Tibial nerve (tissue), 4 donors: Measurements from ENCODE around the gene BMP7. TPM values are rescaled to one million over a fixed set of nuclear protein-coding genes. Genes with fewer than 3 reads are reported as not detected.

Source experiments
- DNase-seq, 2 donors: peaks; one replicate each; pipeline ENCODE4 v3.0.0-alpha.2; 2019; ENCODE audit warnings: low spot score in 2 of 2
- H3K27ac ChIP-seq, 4 donors: fragments of 200-600 bp; sonication (generic) in 3 of 4; one replicate each; pipeline ENCODE4 v1.5.1; 2017 to 2019; ENCODE audit warnings: mild to moderate bottlenecking in 1 of 4
- H3K27me3 ChIP-seq, 2 donors: fragments of 200-600 bp; sonication (generic) in 1 of 2; one replicate each; pipeline versions ENCODE4 v1.5.1 to v1.6.0; 2017 to 2019
- H3K36me3 ChIP-seq, 3 donors: fragments of 200-600 bp; sonication (generic); one replicate each; pipeline ENCODE4 v1.5.1; 2018 to 2019
- H3K4me1 ChIP-seq, 4 donors: fragments of 200-600 bp; sonication (generic) in 3 of 4; one replicate each; pipeline ENCODE4 v1.5.1; 2017 to 2019
- H3K4me3 ChIP-seq, 4 donors: fragments of 200-600 bp; sonication (generic) in 3 of 4; one replicate each; pipeline ENCODE4 v1.5.1; 2017 to 2019; ENCODE audit warnings: mild to moderate bottlenecking in 1 of 4, moderate library complexity in 1 of 4
- H3K9me3 ChIP-seq, 4 donors: fragments of 200-600 bp; sonication (generic) in 3 of 4; one replicate each; pipeline ENCODE4 v1.5.1; 2017 to 2019
- CTCF ChIP-seq, 5 experiments: fragments of 200-600 bp in 3 of 5; fragments of 450-650 bp in 2 of 5; sonication (generic) in 3 of 5; IDR thresholded peaks; one replicate each; pipeline ENCODE4 v1.5.1; 2016 to 2019; ENCODE audit warnings: antibody characterized with exemption in 5 of 5, mild to moderate bottlenecking in 3 of 5, moderate library complexity in 2 of 5
- EP300 ChIP-seq, 2 donors: sonication (generic); formaldehyde crosslinking; IDR thresholded peaks; one replicate each; pipeline ENCODE4 v1.6.1; 2017; ENCODE audit warnings: antibody characterized with exemption in 2 of 2, mild to moderate bottlenecking in 1 of 2
- POLR2A ChIP-seq, 2 donors: fragments of 450-650 bp; IDR thresholded peaks; one replicate each; pipeline ENCODE4 v1.6.1; 2017; ENCODE audit warnings: antibody characterized with exemption in 2 of 2, mild to moderate bottlenecking in 2 of 2, moderate library complexity in 2 of 2
- WGBS, 2 donors: methylation state at CpG; one replicate each; pipeline ENCODE4 v1.1.5; 2018; 5-methylcytosine and 5-hydroxymethylcytosine counted together
- total RNA-seq, 4 donors: library from RNA; depleted of rRNA; stranded (reverse); fragments of >200 nt; gene quantifications; one replicate each; pipeline ENCODE4 v1.1.0, GENCODE V29; 2016

Gene BMP7
- total RNA-seq, 4 donors from 2014 or later: 11.7 to 14.2 (median 13.4) TPM

- WGBS, 2 donors: 91 to 93% methylated on average over 11 of the region's 11 CpGs
- no peaks in the 10 kb centered on the region for H3K27me3 ChIP-seq
- no peak overlapping the region for H3K4me3 ChIP-seq
- TF ChIP-seq EP300 (IDR thresholded peaks at IDR 0.05) (no peak), POLR2A (IDR thresholded peaks at IDR 0.05) (no peak), CTCF (IDR thresholded peaks at IDR 0.05) (no peak)
- no peaks in the 10 kb centered on the region for H3K36me3 ChIP-seq
- no peak for DNase-seq
- H3K27ac ChIP-seq: no peak overlapping the region
- no peaks in the 10 kb centered on the region for H3K9me3 ChIP-seq
- H3K4me1 ChIP-seq: peaks cover 0 to 11% (median under 1%) of the 10 kb centered on the region in 4 donors
Observed at GRCh38 chr20:57219071-57219677, 47.3 kb downstream of the BMP7 start.

DNA sequence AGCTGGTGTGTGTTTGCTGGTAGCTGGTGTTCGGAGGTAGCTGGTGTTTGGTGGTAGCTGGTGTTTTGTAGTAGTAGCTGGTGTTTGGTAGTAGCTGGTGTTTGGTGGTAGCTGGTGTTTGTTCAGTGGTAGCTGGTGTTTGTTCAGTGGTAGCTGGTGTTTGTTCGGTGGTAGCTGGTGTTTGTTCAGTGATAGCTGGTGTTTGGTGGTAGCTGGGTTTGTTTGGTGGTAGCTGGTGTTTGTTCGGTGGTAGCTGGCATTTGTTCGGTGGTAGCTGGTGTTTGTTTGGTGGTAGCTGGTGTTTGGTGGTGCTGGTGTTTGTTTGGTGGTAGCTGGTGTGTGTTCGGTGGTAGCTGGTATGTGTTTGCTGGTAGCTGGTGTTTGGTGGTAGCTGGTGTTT is 48.0 kb downstream of the BMP7 start:
- no peak for DNase-seq
- TF ChIP-seq EP300 (IDR thresholded peaks at IDR 0.05) (no peak), CTCF (IDR thresholded peaks at IDR 0.05) (no peak), POLR2A (IDR thresholded peaks at IDR 0.05) (no peak)
- Histone ChIP-seq H3K9me3 (no peaks in the 10 kb centered on the region), H3K4me3 (no peak overlapping the region), H3K27ac (no peak overlapping the region), H3K36me3 (no peaks in the 10 kb centered on the region), H3K27me3 (no peaks in the 10 kb centered on the region), H3K4me1 (peaks cover 0 to 5% (median 0%) of the 10 kb centered on the region in 4 donors)
- WGBS, 2 donors: 87 to 96% methylated on average over 5 of the region's 5 CpGs

GRCh38 chr20:57217802-57218201 is 48.6 kb downstream of the BMP7 start:
- Histone ChIP-seq H3K27me3 (no peaks in the 10 kb centered on the region), H3K36me3 (no peaks in the 10 kb centered on the region), H3K27ac (no peak overlapping the region), H3K4me1 (peaks cover 0 to 5% (median 2%) of the 10 kb centered on the region in 4 donors), H3K4me3 (no peak overlapping the region), H3K9me3 (no peaks in the 10 kb centered on the region)
- TF ChIP-seq CTCF (IDR thresholded peaks at IDR 0.05) (no peak), EP300 (IDR thresholded peaks at IDR 0.05) (no peak), POLR2A (IDR thresholded peaks at IDR 0.05) (no peak)
- DNase-seq: no peak
- WGBS, 2 donors: 73 to 75% methylated on average over 9 of the region's 9 CpGs

- Histone ChIP-seq H3K27ac (no peak overlapping the region), H3K4me3 (no peak overlapping the region), H3K4me1 (peaks cover 0 to 17% (median 11%) of the 10 kb centered on the region in 4 donors), H3K36me3 (no peaks in the 10 kb centered on the region), H3K9me3 (no peaks in the 10 kb centered on the region), H3K27me3 (no peaks in the 10 kb centered on the region)
- no peak for DNase-seq
- no peak for TF ChIP-seq EP300 (IDR thresholded peaks at IDR 0.05)
- no peak for TF ChIP-seq POLR2A (IDR thresholded peaks at IDR 0.05)
- no peak for TF ChIP-seq CTCF (IDR thresholded peaks at IDR 0.05)
- WGBS, 2 donors: 70 to 71% methylated on average over 8 to 9 of the region's 9 CpGs
Observed at GRCh38 chr20:57216669-57217068, 49.8 kb downstream of the BMP7 start.

DNA sequence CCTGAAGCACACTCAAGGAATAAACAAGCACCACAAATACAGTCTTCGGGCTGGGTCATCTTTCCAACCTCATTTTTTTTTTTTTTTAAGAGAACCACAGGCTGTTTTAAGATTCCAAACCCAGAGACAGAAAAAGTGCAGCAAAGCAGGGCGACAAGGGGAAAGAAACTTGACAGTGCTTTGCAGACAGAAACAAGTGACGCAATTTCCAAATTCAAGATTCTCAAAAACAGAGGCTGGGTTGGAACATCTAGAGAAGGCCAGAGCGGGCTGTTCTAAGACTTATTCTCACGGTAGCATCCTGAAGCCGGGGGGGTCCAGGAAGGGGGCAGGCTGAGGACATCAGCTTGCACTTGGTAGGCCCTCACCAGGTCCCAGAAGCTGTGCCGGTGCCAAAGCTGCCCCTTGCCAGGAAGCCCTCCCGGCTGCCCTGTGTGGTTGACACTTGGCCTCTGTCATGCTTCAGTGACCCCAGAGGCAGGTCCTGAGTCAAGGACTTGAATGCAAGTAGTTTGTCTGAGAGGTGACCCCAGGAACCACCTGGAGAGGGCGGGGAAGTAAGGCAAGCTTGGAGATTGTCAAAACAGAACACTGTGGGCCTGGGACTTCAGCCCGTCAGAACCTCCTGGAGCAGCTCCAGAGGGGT is 50.5 kb downstream of the BMP7 start:
- peaks cover 0 to 24% (median 12%) of the 10 kb centered on the region in 4 donors for H3K4me1 ChIP-seq
- no peak overlapping the region for H3K4me3 ChIP-seq
- no peak for DNase-seq
- no peaks in the 10 kb centered on the region for H3K9me3 ChIP-seq
- TF ChIP-seq POLR2A (IDR thresholded peaks at IDR 0.05) (no peak), CTCF (IDR thresholded peaks at IDR 0.05) (no peak), EP300 (IDR thresholded peaks at IDR 0.05) (no peak)
- H3K36me3 ChIP-seq: no peaks in the 10 kb centered on the region
- H3K27ac ChIP-seq: no peak overlapping the region
- WGBS, 2 donors: 81 to 85% methylated on average over 10 of the region's 10 CpGs
- no peaks in the 10 kb centered on the region for H3K27me3 ChIP-seq
